ENCODE results near the gene EVI2B. TPM values are rescaled to one million over a fixed set of nuclear protein-coding genes. Genes with fewer than 3 reads are reported as not detected.

The EVI2B gene
- not detected in 2 replicates for total RNA-seq (ENCODE audit: low replicate concordance)

GRCh38 chr17:31313982-31314781 lies at the start of gene EVI2B:
EVI2B (minus strand) TSS chr17:31314054; CDS start chr17:31305609, 8,445 bp downstream.
- peaks cover 7% of the 10 kb centered on the region for H3K4me1 ChIP-seq
- H2AFZ ChIP-seq (replicated peaks): no peak within 1 kb of the TSS
- H3K36me3 Mint-ChIP-seq: peaks cover 3% of the 10 kb centered on the region
- no peaks in the 10 kb centered on the region for H3K79me2 ChIP-seq (ENCODE audit: low read depth)
- no peaks in the 10 kb centered on the region for H3K36me3 ChIP-seq
- no peaks in the 10 kb centered on the region for H3K27me3 ChIP-seq
- no peak for DNase-seq (ENCODE audit: low spot score)
- H3K9me3 Mint-ChIP-seq: no peaks in the 10 kb centered on the region
- H3K9ac ChIP-seq: no peak within 1 kb of the TSS
- no peak within 1 kb of the TSS for H3K4me2 ChIP-seq
- H3K4me3 ChIP-seq: no peak within 1 kb of the TSS
- H3K27ac ChIP-seq: no peak within 1 kb of the TSS
- H3F3A ChIP-seq (ENCODE audit: low read depth): peaks cover 7% of the 10 kb centered on the region
- no peaks in the 10 kb centered on the region for H4K20me1 ChIP-seq (ENCODE audit: low read depth)
- no peaks in the 10 kb centered on the region for H3K9me3 ChIP-seq (ENCODE audit: low read depth)
- no peak within 1 kb of the TSS for H3K4me3 Mint-ChIP-seq
- H3K27ac Mint-ChIP-seq: no peak within 1 kb of the TSS
- H3K27me3 Mint-ChIP-seq (ENCODE audit: insufficient read depth, low read depth): no peaks in the 10 kb centered on the region
- TF ChIP-seq EZH2 (IDR thresholded peaks at IDR 0.05) (no peak), EZH2phosphoT487 (IDR thresholded peaks at IDR 0.05) (no peak), CTCF (IDR thresholded peaks at IDR 0.05) (no peak)
- no peaks in the 10 kb centered on the region for H3K4me1 Mint-ChIP-seq

- no peaks in the 10 kb centered on the region for H3K27me3 ChIP-seq
- no peaks in the 10 kb centered on the region for H3K79me2 ChIP-seq (ENCODE audit: low read depth)
- peaks cover 9% of the 10 kb centered on the region for H3K36me3 ChIP-seq
- no peaks in the 10 kb centered on the region for H3F3A ChIP-seq (ENCODE audit: low read depth)
- Mint-ChIP-seq H3K27me3 (ENCODE audit: insufficient read depth, low read depth) (no peaks in the 10 kb centered on the region), H3K9me3 (no peaks in the 10 kb centered on the region), H3K4me3 (no peak overlapping the region), H3K27ac (no peak overlapping the region), H3K36me3 (peaks cover 30% of the 10 kb centered on the region), H3K4me1 (no peaks in the 10 kb centered on the region)
- H3K9ac ChIP-seq: no peak overlapping the region
- H2AFZ ChIP-seq (replicated peaks): no peak overlapping the region
- H3K4me3 ChIP-seq: no peak overlapping the region
- H3K9me3 ChIP-seq (ENCODE audit: low read depth): no peaks in the 10 kb centered on the region
- no peaks in the 10 kb centered on the region for H4K20me1 ChIP-seq (ENCODE audit: low read depth)
- H3K4me2 ChIP-seq: no peak overlapping the region
- H3K4me1 ChIP-seq: no peaks in the 10 kb centered on the region
- TF ChIP-seq CTCF (IDR thresholded peaks at IDR 0.05) (no peak), EZH2phosphoT487 (IDR thresholded peaks at IDR 0.05) (no peak), EZH2 (IDR thresholded peaks at IDR 0.05) (no peak)
- DNase-seq (ENCODE audit: low spot score): no peak
- H3K27ac ChIP-seq: no peak overlapping the region
Measured at GRCh38 chr17:31357839-31358394, 44.1 kb upstream of the EVI2B start.

- peaks cover 15% of the 10 kb centered on the region for H3K36me3 ChIP-seq
- H3K27me3 ChIP-seq: no peaks in the 10 kb centered on the region
- peaks cover 27% of the 10 kb centered on the region for H3K36me3 Mint-ChIP-seq
Measured at GRCh38 chr17:31357091-31357490, 43.2 kb upstream of the EVI2B start.

More at GRCh38 chr17:31357091-31357490, 43.2 kb upstream of the EVI2B start:
- H3K79me2 ChIP-seq (ENCODE audit: low read depth): no peaks in the 10 kb centered on the region
- no peak overlapping the region for H3K27ac ChIP-seq
- no peak overlapping the region for H2AFZ ChIP-seq (replicated peaks)
- Mint-ChIP-seq H3K9me3 (no peaks in the 10 kb centered on the region), H3K27ac (no peak overlapping the region), H3K4me1 (no peaks in the 10 kb centered on the region), H3K27me3 (ENCODE audit: insufficient read depth, low read depth) (no peaks in the 10 kb centered on the region), H3K4me3 (no peak overlapping the region)
- no peaks in the 10 kb centered on the region for H3F3A ChIP-seq (ENCODE audit: low read depth)
- DNase-seq (ENCODE audit: low spot score): no peak
- TF ChIP-seq EZH2 (IDR thresholded peaks at IDR 0.05): no peak
- TF ChIP-seq CTCF (IDR thresholded peaks at IDR 0.05): no peak
- no peak for TF ChIP-seq EZH2phosphoT487 (IDR thresholded peaks at IDR 0.05)
- no peak overlapping the region for H3K4me3 ChIP-seq
- H3K9me3 ChIP-seq (ENCODE audit: low read depth): no peaks in the 10 kb centered on the region
- no peaks in the 10 kb centered on the region for H3K4me1 ChIP-seq
- no peaks in the 10 kb centered on the region for H4K20me1 ChIP-seq (ENCODE audit: low read depth)
- H3K9ac ChIP-seq: no peak overlapping the region
- no peak overlapping the region for H3K4me2 ChIP-seq
